ENCODE results near the gene ZNF599.

Gene ZNF599

DNA sequence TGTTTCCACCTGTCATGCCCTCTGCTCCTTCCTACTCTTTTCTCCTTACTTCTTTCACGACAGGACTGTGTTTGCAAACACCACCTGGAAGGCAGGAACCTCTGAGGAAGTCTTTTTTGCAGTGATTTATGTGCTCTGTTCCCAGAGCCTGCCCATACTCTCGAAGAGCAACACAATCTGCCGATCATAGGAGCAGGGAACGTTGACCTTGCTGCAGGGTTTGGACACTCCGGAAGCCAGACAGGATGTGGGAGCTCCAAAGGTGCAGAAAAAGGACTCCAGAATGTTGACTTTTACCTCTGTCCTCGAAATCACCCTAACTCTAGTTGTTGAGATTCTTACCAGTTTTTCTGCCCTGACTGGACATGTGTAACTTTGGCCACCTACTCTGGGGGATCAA lies 47.6 kb downstream of the ZNF599 start:
- no peak for DNase-seq (ENCODE audit: extremely low read depth, low read depth)
- no peak for TF ChIP-seq CTCF (IDR thresholded peaks at IDR 0.05; ENCODE audit: low read depth, low read length)

GRCh38 chr19:34722353-34722752 lies 50.7 kb downstream of the ZNF599 start:
- no peak for DNase-seq (ENCODE audit: extremely low read depth, low read depth)
- no peak for TF ChIP-seq CTCF (IDR thresholded peaks at IDR 0.05; ENCODE audit: low read depth, low read length)

- no peak for TF ChIP-seq CTCF (IDR thresholded peaks at IDR 0.05; ENCODE audit: low read depth, low read length)
- DNase-seq (ENCODE audit: extremely low read depth, low read depth) = no peak
Observed at GRCh38 chr19:34715357-34715756, 57.7 kb downstream of the ZNF599 start.

DNA sequence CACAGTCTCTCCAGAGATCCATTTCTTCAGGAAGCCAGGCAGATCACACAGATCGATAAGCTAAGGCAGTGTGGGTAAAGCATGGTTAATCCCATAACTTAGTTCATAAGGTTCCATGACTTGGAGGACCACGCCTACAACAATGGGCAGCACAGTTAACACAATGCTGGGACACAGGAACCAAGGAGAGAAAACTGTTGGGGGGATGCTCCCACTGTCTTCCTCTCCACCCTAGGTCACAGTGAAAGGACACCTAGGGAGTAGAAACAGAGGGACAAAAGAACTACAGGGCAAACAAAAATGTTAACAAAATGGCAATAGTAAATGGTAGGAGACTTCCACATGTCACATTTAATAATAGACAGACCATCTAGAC lies 59.8 kb downstream of the ZNF599 start:
- DNase-seq (ENCODE audit: extremely low read depth, low read depth) = no peak
- no peak for TF ChIP-seq CTCF (IDR thresholded peaks at IDR 0.05; ENCODE audit: low read depth, low read length)

GRCh38 chr19:34712395-34713261 lies 60.4 kb downstream of the ZNF599 start:
- peak; percentile 49 for DNase-seq (ENCODE audit: extremely low read depth, low read depth)
- peak; percentile 46 for TF ChIP-seq CTCF (IDR thresholded peaks at IDR 0.05; ENCODE audit: low read depth, low read length)

DNA sequence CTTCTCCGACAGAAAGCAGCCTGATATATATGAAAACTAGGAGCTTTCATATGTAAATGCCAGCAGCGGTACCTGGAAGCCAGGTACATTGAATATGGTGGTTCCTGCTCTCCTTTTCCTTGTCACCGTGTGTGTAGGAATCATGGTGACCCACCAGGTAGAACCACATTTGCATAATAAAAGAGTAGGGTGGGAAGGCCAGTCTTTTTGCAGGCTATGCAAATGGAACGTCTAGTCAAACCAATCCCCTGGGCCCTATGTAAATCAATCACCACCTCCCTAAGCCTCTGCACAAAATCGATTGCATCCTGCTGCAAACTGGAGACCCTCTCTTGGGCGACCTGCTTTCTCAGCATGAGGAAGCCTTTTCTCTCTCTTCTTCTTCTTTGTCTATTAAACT lies 61.1 kb downstream of the ZNF599 start:
- TF ChIP-seq CTCF (IDR thresholded peaks at IDR 0.05; ENCODE audit: low read depth, low read length) = no peak
- no peak for DNase-seq (ENCODE audit: extremely low read depth, low read depth)
